Colonic mucosa (tissue), 4 donors: Measurements from ENCODE around the gene NCBP3. TPM values are rescaled to one million over a fixed set of nuclear protein-coding genes. Genes with fewer than 3 reads are reported as not detected.
"Not testable (repeated sequence)": the region's sequence is repeated elsewhere in the genome, so short reads cannot be mapped to it uniquely, and the experiment has no call there.

Experiments
- DNase-seq: peaks from one replicate; pipeline ENCODE4 v3.0.0-alpha.2; 2020
- H3K27ac ChIP-seq: fragments of 200-600 bp; one replicate; pipeline ENCODE4 v1.8.0; 2021
- H3K27me3 ChIP-seq: fragments of 200-600 bp; one replicate; pipeline ENCODE4 v1.8.0; 2021
- H3K36me3 ChIP-seq: fragments of 200-600 bp; one replicate; pipeline ENCODE4 v1.8.0; 2021
- H3K4me1 ChIP-seq: fragments of 200-600 bp; one replicate; pipeline ENCODE4 v1.8.0; 2021; ENCODE audit warnings: mild to moderate bottlenecking
- H3K4me3 ChIP-seq: fragments of 200-600 bp; one replicate; pipeline ENCODE4 v1.8.0; 2021
- H3K9ac ChIP-seq, 2 donors: one replicate each; pipeline ENCODE4 v1.7.0; 2013; ENCODE audit warnings: control low read depth in 2 of 2, low read depth in 2 of 2, low read length in 2 of 2
- H3K9me3 ChIP-seq: fragments of 200-600 bp; one replicate; pipeline ENCODE4 v1.8.0; 2021
- CTCF ChIP-seq: fragments of 200-600 bp; IDR thresholded peaks from one replicate; pipeline ENCODE4 v1.8.0; 2022; ENCODE audit warnings: antibody characterized with exemption, mild to moderate bottlenecking
- intact Hi-C: fragments of 100-400 bp; cut with DNase I; formaldehyde crosslinking; loops from one replicate; pipeline ENCODE4 v1.14.1; 2022
- total RNA-seq, 2 donors: library from RNA; stranded (reverse); fragmentation: NEBNext Ultra II Directional in 1 of 2; extraction: Animal tissue kit (Norgen Biotek cat#: 25700) in 1 of 2; gene quantifications; one replicate each; pipeline ENCODE4 v1.2.1, GENCODE V29; 2021
- donor health status: healthy.
- donor health status: DM: no; HTN: no; CAD: no.
- donor health status: DM: no; HTN: no; CAD: no.

NCBP3 gene
- total RNA-seq, 2 donors from 2014 or later = 31.3 to 41.2 TPM

GRCh38 chr17:3796822-3797170 lies 49.2 kb downstream of the NCBP3 start:
- Histone ChIP-seq H3K27me3 (no peaks in the 10 kb centered on the region), H3K36me3 (no peaks in the 10 kb centered on the region), H3K9me3 (no peaks in the 10 kb centered on the region), H3K9ac (no peak overlapping the region), H3K27ac (no peak overlapping the region), H3K4me3 (no peak overlapping the region), H3K4me1 (no peaks in the 10 kb centered on the region)
- intact Hi-C loops = no loop called here
- TF ChIP-seq CTCF = no peak
- no peak for DNase-seq

GRCh38 chr17:3796110-3796821 lies 49.8 kb downstream of the NCBP3 start:
- Histone ChIP-seq H3K36me3 (no peaks in the 10 kb centered on the region), H3K4me3 (no peak overlapping the region), H3K9ac (no peak overlapping the region), H3K9me3 (no peaks in the 10 kb centered on the region), H3K27ac (no peak overlapping the region), H3K27me3 (no peaks in the 10 kb centered on the region), H3K4me1 (no peaks in the 10 kb centered on the region)
- intact Hi-C loops = no loop called here
- no peak for TF ChIP-seq CTCF
- no peak for DNase-seq

GRCh38 chr17:3795390-3796102 lies 50.5 kb downstream of the NCBP3 start:
- Histone ChIP-seq H3K9me3 (no peaks in the 10 kb centered on the region), H3K4me1 (no peaks in the 10 kb centered on the region), H3K36me3 (no peaks in the 10 kb centered on the region), H3K4me3 (no peak overlapping the region), H3K27me3 (no peaks in the 10 kb centered on the region), H3K9ac (no peak overlapping the region), H3K27ac (no peak overlapping the region)
- no peak for DNase-seq
- intact Hi-C loops = no loop called here
- no peak for TF ChIP-seq CTCF

GRCh38 chr17:3794557-3795389 lies 51.3 kb downstream of the NCBP3 start:
- Histone ChIP-seq H3K27me3 (no peaks in the 10 kb centered on the region), H3K9me3 (no peaks in the 10 kb centered on the region), H3K9ac (no peak overlapping the region), H3K36me3 (no peaks in the 10 kb centered on the region), H3K4me3 (no peak overlapping the region), H3K27ac (no peak overlapping the region), H3K4me1 (no peaks in the 10 kb centered on the region)
- TF ChIP-seq CTCF = no peak
- DNase-seq = no peak
- intact Hi-C loops = no loop called here

- H3K27ac ChIP-seq, H3K27me3 ChIP-seq: not testable (repeated sequence)
Measured at GRCh38 chr17:3794152-3794551, 51.9 kb downstream of the NCBP3 start.

GRCh38 chr17:3793258-3793657 lies 52.8 kb downstream of the NCBP3 start:
- H3K4me1 ChIP-seq, H3K27me3 ChIP-seq, H3K9ac ChIP-seq, H3K36me3 ChIP-seq, H3K4me3 ChIP-seq, DNase-seq, H3K9me3 ChIP-seq, intact Hi-C loops, H3K27ac ChIP-seq: not testable (repeated sequence)

More at GRCh38 chr17:3794152-3794551, 51.9 kb downstream of the NCBP3 start:
- H3K36me3 ChIP-seq, H3K4me3 ChIP-seq, H3K4me1 ChIP-seq, H3K9ac ChIP-seq, DNase-seq, intact Hi-C loops, H3K9me3 ChIP-seq: not testable (repeated sequence)
